PC-3 (cell line): Measurements from ENCODE around the gene GOLGB1. TPM values are rescaled to one million over a fixed set of nuclear protein-coding genes. Genes with fewer than 3 reads are reported as not detected.

Experiments used
- ATAC-seq: fragments of 200-7000 bp; cut with Tn5 transposase; 2 replicates; pipeline ENCODE4 v1.9.1; 2020; ENCODE audit warnings: mild to moderate bottlenecking, moderate library complexity
- BruUV-seq: library from RNA; stranded (reverse); fragments of 400-500 nt; replicated peaks from 2 replicates; lab custom pipeline; 2021; lab: Mats Ljungman, UMichigan
- CTCF ChIA-PET: fragments of 300-600 bp; sonication (Branson Sonifier 250); formaldehyde crosslinking; loops from one replicate; lab custom pipeline; 2022; ENCODE audit warnings: antibody characterized with exemption; lab: Charles Lee
- POLR2A ChIA-PET: fragments of 300-600 bp; sonication (Branson Sonifier 250); formaldehyde crosslinking; loops from one replicate; lab custom pipeline; 2022; ENCODE audit warnings: antibody characterized with exemption; ENCODE audit not compliant: unreplicated experiment; lab: Charles Lee
- DNase-seq: peaks from one replicate; pipeline ENCODE4 v3.0.0-alpha.2; 2015
- H2AFZ ChIP-seq: fragments of 300-600 bp; sonication (generic); 2 replicates; pipeline ENCODE4 v1.6.0; 2016; ENCODE audit warnings: antibody characterized with exemption, low read length
- H3F3A ChIP-seq: fragments of 300-600 bp; sonication (generic); one replicate; pipeline ENCODE4 v1.6.0; 2017; ENCODE audit warnings: antibody characterized with exemption, low read length, control low read depth, mild to moderate bottlenecking; ENCODE audit not compliant: unreplicated experiment
- H3K27ac ChIP-seq: fragments of 300-600 bp; sonication (generic); 2 replicates; pipeline ENCODE4 v1.5.1; 2016; ENCODE audit warnings: mild to moderate bottlenecking, low read length
- H3K27me3 ChIP-seq: fragments of 300-600 bp; sonication (generic); 2 replicates; pipeline ENCODE4 v1.6.1; 2016; ENCODE audit warnings: low read length, mixed read lengths
- H3K36me3 ChIP-seq: fragments of 300-600 bp; sonication (generic); 2 replicates; pipeline ENCODE4 v1.6.1; 2016; ENCODE audit warnings: low read depth, mixed run types, low read length, mixed read lengths
- H3K4me1 ChIP-seq: fragments of 300-600 bp; sonication (generic); 2 replicates; pipeline ENCODE4 v1.5.1; 2016; ENCODE audit warnings: low read length; ENCODE audit not compliant: insufficient read depth
- H3K4me2 ChIP-seq: fragments of 300-600 bp; sonication (generic); 2 replicates; pipeline ENCODE4 v1.6.0; 2016; ENCODE audit warnings: low read length
- H3K4me3 ChIP-seq: fragments of 300-600 bp; sonication (generic); 2 replicates; pipeline ENCODE4 v1.5.1; 2016; ENCODE audit warnings: mild to moderate bottlenecking, low read length, mixed read lengths
- H3K79me2 ChIP-seq: fragments of 300-600 bp; sonication (generic); 2 replicates; pipeline ENCODE4 v1.6.1; 2017; ENCODE audit warnings: low read length, mixed read lengths
- H3K9ac ChIP-seq: fragments of 300-600 bp; sonication (generic); 2 replicates; pipeline ENCODE4 v1.6.0; 2016; ENCODE audit warnings: mild to moderate bottlenecking, low read length
- H3K9me2 ChIP-seq: fragments of 300-600 bp; sonication (generic); replicated peaks from 2 replicates; pipeline ENCODE4 v1.6.1; 2016; ENCODE audit warnings: mixed run types, low read length, mixed read lengths
- H3K9me3 ChIP-seq: fragments of 300-600 bp; sonication (generic); 2 replicates; pipeline ENCODE4 v1.6.1; 2016; ENCODE audit warnings: low read length, mixed read lengths
- H4K20me1 ChIP-seq: fragments of 300-600 bp; sonication (generic); 2 replicates; pipeline ENCODE4 v1.6.1; 2016; ENCODE audit warnings: low read length, mixed read lengths
- CTCF ChIP-seq: fragments of 300-600 bp; sonication (generic); conservative IDR thresholded peaks from 2 replicates; pipeline ENCODE4 v1.5.1; 2017; ENCODE audit warnings: antibody characterized with exemption, low read depth, mild to moderate bottlenecking, low read length
- EZH2 ChIP-seq: fragments of 300-600 bp; sonication (generic); IDR thresholded peaks from one replicate; pipeline ENCODE4 v1.6.1; 2017; ENCODE audit warnings: antibody characterized with exemption, mild to moderate bottlenecking, low read length; ENCODE audit not compliant: unreplicated experiment
- EZH2phosphoT487 ChIP-seq: fragments of 300-600 bp; sonication (generic); IDR thresholded peaks from 2 replicates; pipeline ENCODE4 v1.6.1; 2018; ENCODE audit warnings: mild to moderate bottlenecking, antibody characterized with exemption, low read length, borderline replicate concordance
- intact Hi-C: fragments of 100-400 bp; cut with micrococcal nuclease; formaldehyde crosslinking; loops from 2 replicates; pipeline ENCODE4 v1.9.0; 2023
- total RNA-seq: library from RNA; depleted of rRNA; stranded (reverse); fragments of >200 nt; gene quantifications from 2 replicates; pipeline ENCODE4 v1.2.3, GENCODE V29; 2014

Gene GOLGB1
- total RNA-seq, 1 experiment from 2014 or later: 31.6 TPM

- H3K27ac ChIP-seq: no peak overlapping the region
- H2AFZ ChIP-seq: no peak overlapping the region
- BruUV-seq: no TSS peak
- intact Hi-C loops: no loop called here
- H3K27me3 ChIP-seq: no peaks in the 10 kb centered on the region
- no peaks in the 10 kb centered on the region for H3K9me3 ChIP-seq
- H4K20me1 ChIP-seq: no peaks in the 10 kb centered on the region
- H3K4me3 ChIP-seq: no peak overlapping the region
- H3K4me2 ChIP-seq: no peak overlapping the region
- peaks cover 4% of the 10 kb centered on the region; the same call in 1 of the 2 replicates for H3K4me1 ChIP-seq
- peak; percentile 74 for DNase-seq
- POLR2A ChIA-PET: no interaction called here
- CTCF ChIA-PET: no interaction called here
- no peaks in the 10 kb centered on the region for H3F3A ChIP-seq
- TF ChIP-seq EZH2 (no peak), CTCF (no peak)
- H3K9me2 ChIP-seq: no peaks in the 10 kb centered on the region
- no peaks in the 10 kb centered on the region for H3K79me2 ChIP-seq
- no peak overlapping the region for H3K9ac ChIP-seq
- ATAC-seq: no peak
- H3K36me3 ChIP-seq: no peaks in the 10 kb centered on the region
These were observed 97.9 kb downstream of the GOLGB1 start for GRCh38 chr3:121651684-121652083.

- Histone ChIP-seq H4K20me1 (no peaks in the 10 kb centered on the region), H3K9me2 (no peaks in the 10 kb centered on the region), H3K36me3 (no peaks in the 10 kb centered on the region), H3K27ac (no peak overlapping the region), H3K9ac (no peak overlapping the region), H3K4me3 (no peak overlapping the region), H3K9me3 (no peaks in the 10 kb centered on the region), H3K27me3 (no peaks in the 10 kb centered on the region), H3F3A (no peaks in the 10 kb centered on the region), H3K4me1 (peaks cover 4% of the 10 kb centered on the region; the same call in 1 of the 2 replicates), H2AFZ (no peak overlapping the region), H3K79me2 (no peaks in the 10 kb centered on the region), H3K4me2 (no peak overlapping the region)
- ATAC-seq (peak; percentile 78), DNase-seq (peak; percentile 64)
- BruUV-seq: no TSS peak
- CTCF ChIA-PET: no interaction called here
- POLR2A ChIA-PET: no interaction called here
- no peak for TF ChIP-seq EZH2
- TF ChIP-seq EZH2phosphoT487: no peak
- TF ChIP-seq CTCF: no peak
- intact Hi-C loops: no loop called here
These were observed 99.9 kb downstream of the GOLGB1 start for GRCh38 chr3:121649645-121650044.

- Histone ChIP-seq H3K4me2 (no peak overlapping the region), H3K36me3 (no peaks in the 10 kb centered on the region), H4K20me1 (no peaks in the 10 kb centered on the region), H2AFZ (no peak overlapping the region), H3K9me2 (no peaks in the 10 kb centered on the region), H3F3A (no peaks in the 10 kb centered on the region), H3K79me2 (no peaks in the 10 kb centered on the region), H3K9me3 (no peaks in the 10 kb centered on the region), H3K4me3 (no peak overlapping the region), H3K27ac (no peak overlapping the region), H3K4me1 (peaks cover 4% of the 10 kb centered on the region; the same call in 1 of the 2 replicates), H3K27me3 (no peaks in the 10 kb centered on the region), H3K9ac (no peak overlapping the region)
- ATAC-seq (no peak), DNase-seq (no peak)
- ChIA-PET POLR2A (no interaction called here), CTCF (no interaction called here)
- BruUV-seq: no TSS peak
- intact Hi-C loops: no loop called here
- no peak for TF ChIP-seq CTCF
- no peak for TF ChIP-seq EZH2
- no peak for TF ChIP-seq EZH2phosphoT487
These were observed 101.2 kb downstream of the GOLGB1 start for GRCh38 chr3:121648219-121648958.
